ENCODE results near the gene POFUT1. TPM values are rescaled to one million over a fixed set of nuclear protein-coding genes. Genes with fewer than 3 reads are reported as not detected.

The POFUT1 gene
- total and polyA plus RNA-seq, 12 donors, result 9.7 to 32.9 (median 27.4) TPM

GRCh38 chr20:32179515-32179914 is 28.2 kb upstream of the POFUT1 start:
- intact Hi-C loops (cut with DNase I), result no loop called here
- WGBS, 2 donors, result 90 to 96% methylated on average over 2 of the region's 2 CpGs
- Histone ChIP-seq H3K27me3 (no peaks in the 10 kb centered on the region), H3K27ac (no peak overlapping the region), H3K4me3 (no peak overlapping the region), H3K36me3 (no peaks in the 10 kb centered on the region), H3K9me3 (no peaks in the 10 kb centered on the region), H3K4me1 (no peaks in the 10 kb centered on the region)
- TF ChIP-seq CTCF (IDR thresholded peaks at IDR 0.05), result no peak
- DNase-seq (no peak), ATAC-seq (no peak)

- whole genome bisulfite sequencing, 2 donors, result 93 to 94% methylated on average over 4 of the region's 4 CpGs
- intact Hi-C loops (cut with DNase I), result no loop called here
- ATAC-seq (no peak), DNase-seq (no peak)
- Histone ChIP-seq H3K27me3 (no peaks in the 10 kb centered on the region), H3K27ac (no peak overlapping the region), H3K4me1 (no peaks in the 10 kb centered on the region), H3K9me3 (no peaks in the 10 kb centered on the region), H3K4me3 (no peak overlapping the region), H3K36me3 (no peaks in the 10 kb centered on the region)
- TF ChIP-seq CTCF (IDR thresholded peaks at IDR 0.05), result no peak
Observed at GRCh38 chr20:32179934-32180333, 27.7 kb upstream of the POFUT1 start.

GRCh38 chr20:32181606-32182005 is 26.1 kb upstream of the POFUT1 start:
- DNase-seq, result no peak
- 94 to 96% methylated on average over 2 of the region's 2 CpGs for WGBS, 2 donors
- no peaks in the 10 kb centered on the region for H3K4me1 ChIP-seq
- H3K27ac ChIP-seq, result no peak overlapping the region
- no peaks in the 10 kb centered on the region for H3K9me3 ChIP-seq
- intact Hi-C loops (cut with DNase I), result no loop called here
- no peak overlapping the region for H3K4me3 ChIP-seq
- no peaks in the 10 kb centered on the region for H3K36me3 ChIP-seq
- no peaks in the 10 kb centered on the region for H3K27me3 ChIP-seq
- ATAC-seq, result no peak
- no peak for TF ChIP-seq CTCF (IDR thresholded peaks at IDR 0.05)

- intact Hi-C loops (cut with DNase I), result no loop called here
- Histone ChIP-seq H3K4me1 (peaks cover 0 to 12% (median 6%) of the 10 kb centered on the region in 9 donors), H3K9me3 (no peaks in the 10 kb centered on the region), H3K36me3 (no peaks in the 10 kb centered on the region), H3K4me3 (no peak overlapping the region), H3K27ac (no peak overlapping the region), H3K27me3 (no peaks in the 10 kb centered on the region)
- no peak for ATAC-seq
- no peak for TF ChIP-seq CTCF (IDR thresholded peaks at IDR 0.05)
- DNase-seq, result no peak
- 91 to 92% methylated on average over 4 of the region's 4 CpGs for WGBS, 2 donors
Observed at GRCh38 chr20:32183947-32184635, 23.6 kb upstream of the POFUT1 start.

Data from heart right ventricle (tissue), 16 donors.